Neural cell (in vitro differentiated cells): Measurements from ENCODE around the gene PIANP. TPM values are rescaled to one million over a fixed set of nuclear protein-coding genes. Genes with fewer than 3 reads are reported as not detected.

ENCODE experiments used
- H2AFZ ChIP-seq: fragments of 200-600, 300-800 bp; sonication (generic), shearing (Covaris generic); 2 replicates; pipeline ENCODE4 v1.6.0; 2014; ENCODE audit warnings: low read depth, mild to moderate bottlenecking, antibody characterized with exemption, low read length, moderate library complexity
- H3F3A ChIP-seq: fragments of 200-600 bp; shearing (Covaris generic); 2 replicates; pipeline ENCODE4 v1.6.1; 2016; ENCODE audit warnings: mild to moderate bottlenecking, moderate library complexity, mixed read lengths, antibody characterized with exemption, low read length; ENCODE audit not compliant: insufficient read depth, poor library complexity, severe bottlenecking
- H3K27ac ChIP-seq: fragments of 200-600, 300-800 bp; sonication (generic), shearing (Covaris generic); 2 replicates; pipeline ENCODE4 v1.5.1; 2014; ENCODE audit warnings: mild to moderate bottlenecking, low read length, moderate library complexity
- H3K27me3 ChIP-seq: fragments of 300-800, 200-600 bp; sonication (generic), shearing (Covaris generic); 2 replicates; pipeline ENCODE4 v1.6.0; 2014; ENCODE audit warnings: mild to moderate bottlenecking, low read depth, low read length, moderate library complexity; ENCODE audit not compliant: insufficient read depth
- H3K36me3 ChIP-seq: fragments of 300-800, 200-600 bp; sonication (generic), shearing (Covaris generic); 2 replicates; pipeline ENCODE4 v1.5.1; 2014; ENCODE audit warnings: mild to moderate bottlenecking, antibody characterized with exemption, low read length, moderate library complexity; ENCODE audit not compliant: insufficient read depth
- H3K4me2 ChIP-seq: fragments of 300-800, 200-600 bp; sonication (generic), shearing (Covaris generic); 2 replicates; pipeline ENCODE4 v1.6.0; 2014; ENCODE audit warnings: mild to moderate bottlenecking, low read length
- H3K4me3 ChIP-seq: fragments of 300-800, 200-600 bp; sonication (generic), shearing (Covaris generic); 2 replicates; pipeline ENCODE4 v1.5.1; 2014; ENCODE audit warnings: mild to moderate bottlenecking, low read length, moderate library complexity
- H3K79me2 ChIP-seq: fragments of 200-600 bp; shearing (Covaris generic); replicated peaks from 2 replicates; pipeline ENCODE4 v1.6.0; 2014; ENCODE audit warnings: mild to moderate bottlenecking, low read length, moderate library complexity; ENCODE audit not compliant: insufficient read depth
- H3K9ac ChIP-seq: fragments of 300-800, 200-600 bp; sonication (generic), shearing (Covaris generic); 2 replicates; pipeline ENCODE4 v1.6.1; 2016; ENCODE audit warnings: mild to moderate bottlenecking, low read length, mixed read lengths
- H3K9me2 ChIP-seq: fragments of 200-600 bp; shearing (Covaris generic); 2 replicates; pipeline ENCODE4 v1.6.1; 2016; ENCODE audit warnings: mild to moderate bottlenecking, low read length, mixed read lengths; ENCODE audit not compliant: insufficient read depth
- H3K9me3 ChIP-seq: fragments of 200-600, 300-800 bp; sonication (generic), shearing (Covaris generic); 2 replicates; pipeline ENCODE4 v1.6.1; 2016; ENCODE audit warnings: mild to moderate bottlenecking, mixed run types, low read length, moderate library complexity, mixed read lengths
- H4K20me1 ChIP-seq: fragments of 200-600 bp; shearing (Covaris generic); 2 replicates; pipeline ENCODE4 v1.6.1; 2016; ENCODE audit warnings: mild to moderate bottlenecking, mixed run types; ENCODE audit not compliant: insufficient read depth
- CTCF ChIP-seq: fragments of 450-650 bp; IDR thresholded peaks from 2 replicates; pipeline ENCODE4 v1.5.1; 2014; ENCODE audit warnings: antibody characterized with exemption, mild to moderate bottlenecking, moderate library complexity; ENCODE audit not compliant: poor library complexity, severe bottlenecking
- EP300 ChIP-seq: fragments of 450-650 bp; conservative IDR thresholded peaks from 2 replicates; pipeline ENCODE4 v1.6.1; 2014; ENCODE audit warnings: antibody characterized with exemption, mild to moderate bottlenecking, moderate library complexity; ENCODE audit not compliant: poor library complexity, severe bottlenecking
- EZH2 ChIP-seq: fragments of 200-600, 300-800 bp; shearing (Covaris generic), sonication (generic); IDR thresholded peaks from 2 replicates; pipeline ENCODE4 v1.6.1; 2014; ENCODE audit warnings: antibody characterized with exemption, low read length, borderline replicate concordance, mild to moderate bottlenecking; ENCODE audit not compliant: insufficient read depth, poor library complexity, severe bottlenecking
- MXI1 ChIP-seq: fragments of 450-650 bp; conservative IDR thresholded peaks from 2 replicates; pipeline ENCODE4 v1.6.1; 2014; ENCODE audit warnings: antibody characterized with exemption, mild to moderate bottlenecking; ENCODE audit not compliant: poor library complexity, severe bottlenecking
- POLR2AphosphoS5 ChIP-seq: IDR thresholded peaks from 2 replicates; pipeline ENCODE4 v1.6.1; 2012
- RAD21 ChIP-seq: fragments of 450-650 bp; conservative IDR thresholded peaks from 2 replicates; pipeline ENCODE4 v1.6.1; 2014; ENCODE audit warnings: antibody characterized with exemption, mild to moderate bottlenecking, moderate library complexity
- REST ChIP-seq: IDR thresholded peaks from 2 replicates; pipeline ENCODE4 v1.6.1; 2012; ENCODE audit warnings: borderline replicate concordance
- SMC3 ChIP-seq: fragments of 450-650 bp; conservative IDR thresholded peaks from 2 replicates; pipeline ENCODE4 v1.6.1; 2014; ENCODE audit warnings: antibody characterized with exemption, mild to moderate bottlenecking, moderate library complexity; ENCODE audit not compliant: poor library complexity
- TAF1 ChIP-seq: IDR thresholded peaks from 2 replicates; pipeline ENCODE4 v1.6.1; 2012; ENCODE audit warnings: low read depth
- polyA plus RNA-seq: library from polyadenylated mRNA; depleted of rRNA; stranded (reverse); fragments of >200 nt; gene quantifications from 2 replicates; pipeline ENCODE4 v1.2.3, GENCODE V29; 2014

The PIANP gene
- polyA plus RNA-seq, 1 donor from 2014 or later = 4.4 TPM

GRCh38 chr12:6653342-6653741 lies 47.3 kb downstream of the PIANP start:
- no peak overlapping the region for H3K4me3 ChIP-seq
- H3K79me2 ChIP-seq = peaks cover 3% of the 10 kb centered on the region
- H3K9me3 ChIP-seq = no peaks in the 10 kb centered on the region
- H3K27ac ChIP-seq = no peak overlapping the region
- H3K9me2 ChIP-seq = no peaks in the 10 kb centered on the region
- no peak overlapping the region for H2AFZ ChIP-seq
- no peak overlapping the region for H3K4me2 ChIP-seq
- H4K20me1 ChIP-seq = no peaks in the 10 kb centered on the region
- TF ChIP-seq EP300 (no peak), TAF1 (no peak), RAD21 (no peak), EZH2 (no peak), SMC3 (no peak), POLR2AphosphoS5 (no peak), MXI1 (no peak)
- H3F3A ChIP-seq = no peaks in the 10 kb centered on the region
- no peak overlapping the region for H3K9ac ChIP-seq
- H3K27me3 ChIP-seq = no peaks in the 10 kb centered on the region
- H3K36me3 ChIP-seq = peaks cover 10% of the 10 kb centered on the region

GRCh38 chr12:6652391-6652790 lies 48.2 kb downstream of the PIANP start:
- no peaks in the 10 kb centered on the region for H3K9me2 ChIP-seq
- H3K9ac ChIP-seq = no peak overlapping the region
- no peaks in the 10 kb centered on the region for H3K27me3 ChIP-seq
- no peak overlapping the region for H3K4me3 ChIP-seq
- H3K9me3 ChIP-seq = no peaks in the 10 kb centered on the region
- peaks cover 10% of the 10 kb centered on the region for H3K36me3 ChIP-seq
- no peak for TF ChIP-seq TAF1
- no peak for TF ChIP-seq MXI1
- TF ChIP-seq EP300 = no peak
- no peak for TF ChIP-seq POLR2AphosphoS5
- no peak for TF ChIP-seq REST
- no peak for TF ChIP-seq EZH2
- no peak for TF ChIP-seq SMC3
- no peak for TF ChIP-seq CTCF
- no peak for TF ChIP-seq RAD21
- H3F3A ChIP-seq = no peaks in the 10 kb centered on the region
- H3K79me2 ChIP-seq = no peaks in the 10 kb centered on the region
- H2AFZ ChIP-seq = no peak overlapping the region
- H4K20me1 ChIP-seq = no peaks in the 10 kb centered on the region
- no peak overlapping the region for H3K4me2 ChIP-seq
- no peak overlapping the region for H3K27ac ChIP-seq
